ENCODE data around the gene LIPC. TPM values are rescaled to one million over a fixed set of nuclear protein-coding genes. Genes with fewer than 3 reads are reported as not detected.
A peak's percentile ranks its signal among the peaks of the same experiment; 100 is the strongest.

The LIPC gene
- total and polyA plus RNA-seq, 8 donors, result 0.23 to 7.5 (median 0.76) TPM; not detected in 4

GRCh38 chr15:58463815-58464650 is 32.2 kb downstream of the LIPC start:
- intact Hi-C loops (cut with DNase I; ENCODE audit: low total_unique reads), result no loop called here
- Histone ChIP-seq H3K27ac (no peak overlapping the region), H3K36me3 (no peaks in the 10 kb centered on the region), H3K4me3 (no peak overlapping the region), H3K27me3 (no peaks in the 10 kb centered on the region), H3K9me3 (no peaks in the 10 kb centered on the region), H3K4me1 (peaks cover 11 to 44% (median 23%) of the 10 kb centered on the region in 4 donors)
- DNase-seq, result no peak
- WGBS, 5 donors, result 68 to 78% (median 75%) methylated on average over 6 of the region's 6 CpGs
- TF ChIP-seq POLR2A (IDR thresholded peaks at IDR 0.05), result no peak
- no peak for TF ChIP-seq EP300 (IDR thresholded peaks at IDR 0.05)
- TF ChIP-seq POLR2AphosphoS5 (IDR thresholded peaks at IDR 0.05), result no peak
- no peak for TF ChIP-seq CTCF (IDR thresholded peaks at IDR 0.05)

GRCh38 chr15:58465070-58465469 is 33.3 kb downstream of the LIPC start:
- TF ChIP-seq CTCF (IDR thresholded peaks at IDR 0.05), result no peak
- Histone ChIP-seq H3K4me1 (peaks cover 6 to 43% (median 24%) of the 10 kb centered on the region in 4 donors), H3K27ac (no peak overlapping the region), H3K9me3 (no peaks in the 10 kb centered on the region), H3K27me3 (no peaks in the 10 kb centered on the region), H3K36me3 (no peaks in the 10 kb centered on the region), H3K4me3 (no peak overlapping the region)
- intact Hi-C loops (cut with DNase I; ENCODE audit: low total_unique reads), result no loop called here
- DNase-seq, result no peak

- H3K27ac ChIP-seq, result no peak overlapping the region
- no peak overlapping the region for H3K4me3 ChIP-seq
- peaks cover 6 to 48% (median 24%) of the 10 kb centered on the region in 4 donors for H3K4me1 ChIP-seq
- H3K9me3 ChIP-seq, result no peaks in the 10 kb centered on the region
- no peaks in the 10 kb centered on the region for H3K36me3 ChIP-seq
- WGBS, 5 donors, result 80 to 87% (median 83%) methylated on average over 7 of the region's 7 CpGs
- no peaks in the 10 kb centered on the region for H3K27me3 ChIP-seq
- intact Hi-C loops (cut with DNase I; ENCODE audit: low total_unique reads), result no loop called here
- TF ChIP-seq POLR2AphosphoS5 (IDR thresholded peaks at IDR 0.05) (no peak), EP300 (IDR thresholded peaks at IDR 0.05) (no peak), CTCF (IDR thresholded peaks at IDR 0.05) (no peak), POLR2A (IDR thresholded peaks at IDR 0.05) (no peak)
- no peak for DNase-seq
Measured at GRCh38 chr15:58465866-58466517, 34.2 kb downstream of the LIPC start.

DNA sequence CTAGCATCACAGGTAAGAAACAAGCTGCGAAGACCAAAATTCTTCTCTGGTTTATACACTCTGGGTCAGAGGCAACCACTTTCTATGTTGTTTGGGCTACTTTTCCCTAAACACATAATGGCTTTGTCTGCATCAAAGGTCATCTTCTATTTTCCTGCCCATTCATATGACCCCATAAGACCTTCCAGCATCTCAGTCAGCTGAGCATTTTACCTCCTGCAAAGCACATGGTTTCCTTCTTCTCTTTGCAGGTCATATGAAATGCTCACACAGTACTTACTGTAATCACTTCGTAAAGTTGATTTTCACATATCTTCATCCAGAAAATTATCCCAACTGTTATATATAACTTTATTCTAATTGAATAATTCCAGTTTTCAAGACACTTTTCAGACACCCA is 34.8 kb downstream of the LIPC start:
- Histone ChIP-seq H3K4me1 (peaks cover 6 to 48% (median 24%) of the 10 kb centered on the region in 4 donors), H3K9me3 (no peaks in the 10 kb centered on the region), H3K36me3 (no peaks in the 10 kb centered on the region), H3K27me3 (no peaks in the 10 kb centered on the region), H3K4me3 (no peak overlapping the region), H3K27ac (peak overlapping the region in 4 of 5 donors; percentile 34 to 84 (median 75))
- intact Hi-C loops (cut with DNase I; ENCODE audit: low total_unique reads), result no loop called here
- 74 to 92% (median 77%) methylated on average over 2 of the region's 2 CpGs for WGBS, 5 donors
- no peak for DNase-seq
- TF ChIP-seq CTCF (IDR thresholded peaks at IDR 0.05) (no peak), POLR2A (IDR thresholded peaks at IDR 0.05) (no peak), EP300 (IDR thresholded peaks at IDR 0.05) (no peak), POLR2AphosphoS5 (IDR thresholded peaks at IDR 0.05) (no peak)

All from stomach (tissue), 9 donors.